DOHH2 (cell line): ENCODE measurements around the gene IFNA16.

Experiments used
- EZH2phosphoT487 ChIP-seq: fragments of 200-600 bp; sonication (generic); IDR thresholded peaks from 2 replicates; pipeline ENCODE4 v1.6.1; 2017; ENCODE audit warnings: borderline replicate concordance, mild to moderate bottlenecking, antibody characterized with exemption, low read length, moderate library complexity, mixed read lengths
- TF ChIP-seq, protein P1 (sequence below): fragments of 200-600 bp; sonication (generic); IDR thresholded peaks from one replicate; pipeline ENCODE4 v1.5.1; 2014; ENCODE audit warnings: antibody characterized with exemption, mild to moderate bottlenecking, low read depth, low read length; ENCODE audit not compliant: poor library complexity, severe bottlenecking

DNA sequence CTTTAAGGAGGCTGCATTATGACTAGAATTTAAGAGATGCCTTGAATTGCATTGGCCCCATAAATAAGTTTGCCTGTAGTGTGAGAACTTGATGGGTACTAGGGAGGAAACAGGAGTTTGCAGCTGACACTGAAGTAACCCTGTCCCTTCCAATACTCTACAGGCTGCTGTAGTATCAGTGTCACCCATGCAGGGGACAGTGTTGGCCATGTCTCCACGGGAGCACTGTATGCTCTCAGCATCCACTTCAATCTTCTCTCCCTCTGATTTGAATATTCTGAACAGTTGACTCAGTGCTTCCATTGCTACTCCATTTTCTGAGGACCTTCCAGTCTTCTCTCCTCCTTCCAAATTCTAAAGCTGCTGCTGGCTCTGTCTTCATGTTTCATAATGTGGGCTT, 34.1 kb upstream of the IFNA16 start:
- TF ChIP-seq, protein P1, sequence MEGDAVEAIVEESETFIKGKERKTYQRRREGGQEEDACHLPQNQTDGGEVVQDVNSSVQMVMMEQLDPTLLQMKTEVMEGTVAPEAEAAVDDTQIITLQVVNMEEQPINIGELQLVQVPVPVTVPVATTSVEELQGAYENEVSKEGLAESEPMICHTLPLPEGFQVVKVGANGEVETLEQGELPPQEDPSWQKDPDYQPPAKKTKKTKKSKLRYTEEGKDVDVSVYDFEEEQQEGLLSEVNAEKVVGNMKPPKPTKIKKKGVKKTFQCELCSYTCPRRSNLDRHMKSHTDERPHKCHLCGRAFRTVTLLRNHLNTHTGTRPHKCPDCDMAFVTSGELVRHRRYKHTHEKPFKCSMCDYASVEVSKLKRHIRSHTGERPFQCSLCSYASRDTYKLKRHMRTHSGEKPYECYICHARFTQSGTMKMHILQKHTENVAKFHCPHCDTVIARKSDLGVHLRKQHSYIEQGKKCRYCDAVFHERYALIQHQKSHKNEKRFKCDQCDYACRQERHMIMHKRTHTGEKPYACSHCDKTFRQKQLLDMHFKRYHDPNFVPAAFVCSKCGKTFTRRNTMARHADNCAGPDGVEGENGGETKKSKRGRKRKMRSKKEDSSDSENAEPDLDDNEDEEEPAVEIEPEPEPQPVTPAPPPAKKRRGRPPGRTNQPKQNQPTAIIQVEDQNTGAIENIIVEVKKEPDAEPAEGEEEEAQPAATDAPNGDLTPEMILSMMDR, result no peak
- no peak for TF ChIP-seq EZH2phosphoT487
